SU-DHL-6 (cell line): ENCODE results near the gene HTR1B.

Experiments
- H2AFZ ChIP-seq: fragments of 200-600 bp; sonication (generic); 2 replicates; pipeline ENCODE4 v1.6.1; 2014; ENCODE audit warnings: low read depth, mild to moderate bottlenecking, moderate library complexity, mixed read lengths, antibody characterized with exemption, low read length; ENCODE audit not compliant: severe bottlenecking
- H3F3A ChIP-seq: fragments of 200-600 bp; shearing (Covaris generic); 2 replicates; pipeline ENCODE4 v1.6.0; 2016; ENCODE audit warnings: antibody characterized with exemption, mild to moderate bottlenecking; ENCODE audit not compliant: insufficient read depth
- H3K27ac ChIP-seq: fragments of 200-600 bp; sonication (generic); 2 replicates; pipeline ENCODE4 v1.5.1; 2016; ENCODE audit warnings: low read depth, mild to moderate bottlenecking, low read length, moderate library complexity, mixed read lengths
- H3K27me3 ChIP-seq: fragments of 200-600 bp; sonication (generic), shearing (Covaris generic); 2 replicates; pipeline ENCODE4 v1.6.0; 2014; ENCODE audit warnings: mild to moderate bottlenecking, low read length
- H3K36me3 ChIP-seq: fragments of 200-600 bp; sonication (generic); 2 replicates; pipeline ENCODE4 v1.6.1; 2014; ENCODE audit warnings: mild to moderate bottlenecking, low read length, mixed read lengths
- H3K4me2 ChIP-seq: fragments of 300-600, 200-600 bp; shearing (Covaris generic), sonication (generic); 2 replicates; pipeline ENCODE4 v1.6.0; 2014; ENCODE audit warnings: low read length, low read depth, mild to moderate bottlenecking; ENCODE audit not compliant: poor library complexity, severe bottlenecking
- H3K4me3 ChIP-seq: fragments of 200-600 bp; sonication (generic); 2 replicates; pipeline ENCODE4 v1.5.1; 2014; ENCODE audit warnings: antibody characterized with exemption, low read length, mild to moderate bottlenecking, mixed read lengths; ENCODE audit not compliant: insufficient read depth, poor library complexity, severe bottlenecking
- H3K79me2 ChIP-seq: fragments of 200-600 bp; sonication (generic); 2 replicates; pipeline ENCODE4 v1.6.1; 2014; ENCODE audit warnings: mild to moderate bottlenecking, low read length, moderate library complexity; ENCODE audit not compliant: insufficient read depth
- H3K9ac ChIP-seq: fragments of 200-600 bp; sonication (generic); 2 replicates; pipeline ENCODE4 v1.7.0; 2014; ENCODE audit warnings: mild to moderate bottlenecking, low read length
- H3K9me2 ChIP-seq: fragments of 200-600 bp; sonication (generic); replicated peaks from 2 replicates; pipeline ENCODE4 v1.6.1; 2014; ENCODE audit warnings: low read length; ENCODE audit not compliant: insufficient read depth
- H3K9me3 ChIP-seq: fragments of 200-600 bp; sonication (generic); 2 replicates; pipeline ENCODE4 v1.6.1; 2014; ENCODE audit warnings: low read length, mixed read lengths; ENCODE audit not compliant: insufficient read depth
- H4K20me1 ChIP-seq: fragments of 200-600 bp; sonication (generic); 2 replicates; pipeline ENCODE4 v1.6.1; 2014; ENCODE audit warnings: low read depth, mild to moderate bottlenecking, antibody characterized with exemption, low read length, moderate library complexity, mixed read lengths
- EZH2phosphoT487 ChIP-seq: fragments of 200-600 bp; sonication (generic), shearing (Covaris generic); conservative IDR thresholded peaks from 2 replicates; pipeline ENCODE4 v1.6.1; 2018; ENCODE audit warnings: mild to moderate bottlenecking, antibody characterized with exemption, low read length, moderate library complexity, mixed read lengths
- TF ChIP-seq, protein P1 (sequence below): fragments of 200-600 bp; sonication (generic); IDR thresholded peaks from one replicate; pipeline ENCODE4 v1.5.1; 2017; ENCODE audit warnings: antibody characterized with exemption, mild to moderate bottlenecking, low read length, moderate library complexity; ENCODE audit not compliant: insufficient read depth, poor library complexity, severe bottlenecking

Gene HTR1B

DNA sequence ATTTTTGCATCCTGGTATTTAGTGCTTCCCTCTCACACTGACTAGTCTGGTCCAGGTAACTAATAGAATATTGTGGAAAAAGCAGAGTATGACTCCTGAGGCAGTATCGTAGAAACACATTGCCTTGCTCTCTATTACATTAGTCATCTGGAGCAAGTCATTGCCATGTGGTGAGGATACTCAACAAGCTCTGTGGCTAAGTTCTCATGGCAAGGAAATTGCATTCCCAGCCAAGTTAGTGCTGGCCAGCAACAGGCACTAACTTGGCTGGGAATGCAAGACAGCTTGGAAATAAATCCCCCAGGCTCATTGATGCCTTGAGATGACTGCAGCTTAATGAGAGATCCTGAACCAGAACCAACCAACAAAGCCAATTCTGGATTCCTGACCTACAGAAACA, 39.7 kb upstream of the HTR1B start:
- H3F3A ChIP-seq: no peaks in the 10 kb centered on the region
- no peaks in the 10 kb centered on the region for H3K79me2 ChIP-seq
- H3K9me3 ChIP-seq: no peaks in the 10 kb centered on the region
- H4K20me1 ChIP-seq: no peaks in the 10 kb centered on the region
- no peak overlapping the region for H3K4me2 ChIP-seq
- H3K27me3 ChIP-seq: no peaks in the 10 kb centered on the region
- no peaks in the 10 kb centered on the region for H3K36me3 ChIP-seq
- H3K9ac ChIP-seq: no peak overlapping the region
- no peaks in the 10 kb centered on the region for H3K9me2 ChIP-seq
- no peak overlapping the region for H2AFZ ChIP-seq
- no peak overlapping the region for H3K4me3 ChIP-seq
- TF ChIP-seq, protein P1, sequence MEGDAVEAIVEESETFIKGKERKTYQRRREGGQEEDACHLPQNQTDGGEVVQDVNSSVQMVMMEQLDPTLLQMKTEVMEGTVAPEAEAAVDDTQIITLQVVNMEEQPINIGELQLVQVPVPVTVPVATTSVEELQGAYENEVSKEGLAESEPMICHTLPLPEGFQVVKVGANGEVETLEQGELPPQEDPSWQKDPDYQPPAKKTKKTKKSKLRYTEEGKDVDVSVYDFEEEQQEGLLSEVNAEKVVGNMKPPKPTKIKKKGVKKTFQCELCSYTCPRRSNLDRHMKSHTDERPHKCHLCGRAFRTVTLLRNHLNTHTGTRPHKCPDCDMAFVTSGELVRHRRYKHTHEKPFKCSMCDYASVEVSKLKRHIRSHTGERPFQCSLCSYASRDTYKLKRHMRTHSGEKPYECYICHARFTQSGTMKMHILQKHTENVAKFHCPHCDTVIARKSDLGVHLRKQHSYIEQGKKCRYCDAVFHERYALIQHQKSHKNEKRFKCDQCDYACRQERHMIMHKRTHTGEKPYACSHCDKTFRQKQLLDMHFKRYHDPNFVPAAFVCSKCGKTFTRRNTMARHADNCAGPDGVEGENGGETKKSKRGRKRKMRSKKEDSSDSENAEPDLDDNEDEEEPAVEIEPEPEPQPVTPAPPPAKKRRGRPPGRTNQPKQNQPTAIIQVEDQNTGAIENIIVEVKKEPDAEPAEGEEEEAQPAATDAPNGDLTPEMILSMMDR: no peak
- TF ChIP-seq EZH2phosphoT487: no peak
- no peak overlapping the region for H3K27ac ChIP-seq

DNA sequence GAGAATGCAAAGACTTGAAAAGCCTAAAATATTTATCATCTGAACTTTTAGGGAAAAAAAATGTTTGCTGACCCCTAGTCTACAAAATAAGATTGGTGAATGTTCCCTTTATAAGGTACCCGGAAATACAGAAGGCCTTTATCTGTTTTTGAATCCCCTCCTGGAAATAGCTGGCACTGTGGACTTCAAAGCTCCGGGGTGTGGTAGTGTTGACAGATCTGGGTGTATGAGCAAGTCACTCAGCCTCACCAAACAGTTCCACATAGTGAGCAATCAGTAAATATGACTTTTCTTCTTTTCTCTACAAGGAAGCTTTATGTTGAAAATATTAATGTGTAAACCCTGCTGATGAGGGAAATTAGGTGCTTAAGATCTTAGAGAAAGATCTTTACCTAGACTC, 29.2 kb upstream of the HTR1B start:
- Histone ChIP-seq H3K9me2 (no peaks in the 10 kb centered on the region), H3K4me3 (no peak overlapping the region), H3F3A (no peaks in the 10 kb centered on the region), H3K9me3 (0 out of 2 replicates have a peak, but pooled peaks cover 4% of the 10 kb centered on the region), H3K36me3 (no peaks in the 10 kb centered on the region), H3K27ac (no peak overlapping the region), H2AFZ (no peak overlapping the region), H3K27me3 (no peaks in the 10 kb centered on the region), H3K79me2 (no peaks in the 10 kb centered on the region), H3K4me2 (no peak overlapping the region), H4K20me1 (no peaks in the 10 kb centered on the region), H3K9ac (no peak overlapping the region)
- TF ChIP-seq, protein P1: no peak
- TF ChIP-seq EZH2phosphoT487: no peak

DNA sequence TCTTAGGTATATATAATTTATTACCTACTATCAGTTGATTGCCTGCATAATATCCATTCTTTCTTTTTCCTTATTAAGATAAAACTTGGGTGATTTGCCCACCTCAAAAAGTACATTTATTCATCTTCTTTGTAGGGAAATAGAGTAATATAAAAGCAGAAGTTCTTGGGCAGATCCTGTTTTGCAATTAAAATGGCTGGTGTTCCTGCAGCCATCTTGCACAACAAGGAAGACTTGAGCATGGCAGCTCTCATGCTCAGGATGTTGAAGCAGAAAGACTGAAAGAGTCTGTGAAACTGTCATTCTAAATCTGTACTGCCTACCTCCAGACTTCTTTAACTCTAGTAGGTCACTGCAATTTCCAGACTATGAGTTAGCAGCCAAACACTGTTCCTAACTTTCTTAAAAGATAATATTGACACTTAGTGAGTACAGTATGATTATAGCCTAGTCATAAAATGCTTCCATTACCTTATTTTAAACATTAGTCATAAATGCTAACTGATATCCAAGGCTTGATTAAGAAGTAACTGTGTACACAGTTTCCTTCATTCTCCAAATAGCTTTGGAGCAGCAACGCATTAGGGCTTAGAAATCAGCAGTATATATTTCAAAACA, 24.6 kb upstream of the HTR1B start:
- H3K27me3 ChIP-seq: no peaks in the 10 kb centered on the region
- H3K9ac ChIP-seq: no peak overlapping the region
- 0 out of 2 replicates have a peak, but pooled peaks cover 4% of the 10 kb centered on the region for H3K9me3 ChIP-seq
- H3K79me2 ChIP-seq: no peaks in the 10 kb centered on the region
- no peaks in the 10 kb centered on the region for H4K20me1 ChIP-seq
- H3F3A ChIP-seq: no peaks in the 10 kb centered on the region
- no peak overlapping the region for H3K27ac ChIP-seq
- TF ChIP-seq, protein P1: no peak
- no peak for TF ChIP-seq EZH2phosphoT487
- H3K4me3 ChIP-seq: no peak overlapping the region
- H3K4me2 ChIP-seq: no peak overlapping the region
- no peaks in the 10 kb centered on the region for H3K36me3 ChIP-seq
- H3K9me2 ChIP-seq: no peaks in the 10 kb centered on the region
- H2AFZ ChIP-seq: no peak overlapping the region
